Mesothelial cell of epicardium (in vitro differentiated cells): ENCODE data around the gene SLC6A12. TPM values are rescaled to one million over a fixed set of nuclear protein-coding genes. Genes with fewer than 3 reads are reported as not detected.

Experiments
- DNase-seq, 2 experiments: peaks; one replicate each; pipeline ENCODE4 v3.0.0; 2021; ENCODE audit warnings: low spot score in 2 of 2; ENCODE audit not compliant: unreplicated experiment in 2 of 2
- H3K27ac Mint-ChIP-seq: 2 replicates; pipeline ENCODE4 v1.8.0; 2021; ENCODE audit warnings: mixed read lengths
- H3K27me3 Mint-ChIP-seq: 2 replicates; pipeline ENCODE4 v1.8.0; 2021; ENCODE audit warnings: low read depth, mixed read lengths
- H3K36me3 Mint-ChIP-seq: 2 replicates; pipeline ENCODE4 v1.8.0; 2021; ENCODE audit warnings: mixed read lengths
- H3K4me1 Mint-ChIP-seq: 2 replicates; pipeline ENCODE4 v1.8.0; 2021; ENCODE audit warnings: mixed read lengths
- H3K4me3 Mint-ChIP-seq: 2 replicates; pipeline ENCODE4 v1.8.0; 2021; ENCODE audit warnings: mild to moderate bottlenecking, moderate library complexity, mixed read lengths
- H3K9me3 Mint-ChIP-seq: 2 replicates; pipeline ENCODE4 v1.8.0; 2021; ENCODE audit warnings: mixed read lengths
- total RNA-seq: library from RNA; stranded (reverse); gene quantifications from 3 replicates; pipeline ENCODE4 v1.2.1, GENCODE V29; 2021
- TF ChIP-seq, protein P1 (sequence below): fragments of 200-600 bp; sonication (generic); IDR thresholded peaks from one replicate; pipeline ENCODE4 v1.5.0; 2021; ENCODE audit warnings: antibody characterized with exemption; ENCODE audit not compliant: unreplicated experiment

The SLC6A12 gene
- total RNA-seq, 1 donor from 2014 or later = 0.29 TPM

DNA sequence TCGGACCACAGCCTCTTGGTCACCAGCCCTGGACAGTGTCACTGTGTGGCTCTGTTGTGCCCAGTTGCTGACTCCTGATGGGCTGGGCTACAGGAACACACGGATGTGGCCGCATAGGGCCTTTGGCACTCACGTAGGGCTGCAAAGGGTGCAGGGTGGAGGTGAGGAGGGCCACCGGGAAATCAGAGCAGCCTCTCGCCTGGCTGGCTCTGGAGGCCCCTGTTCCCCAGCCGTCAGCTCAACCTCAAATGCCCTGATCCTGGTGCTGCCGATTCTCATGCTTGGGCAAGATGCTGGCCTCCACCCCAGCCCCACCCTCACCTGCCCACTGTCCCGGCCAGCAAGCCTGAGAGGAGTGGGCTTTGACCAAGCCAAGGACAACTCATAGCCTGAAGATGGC is 59.0 kb downstream of the SLC6A12 start:
- H3K36me3 Mint-ChIP-seq = no peaks in the 10 kb centered on the region
- H3K27ac Mint-ChIP-seq = no peak overlapping the region
- H3K4me3 Mint-ChIP-seq = no peak overlapping the region
- TF ChIP-seq, protein P1, sequence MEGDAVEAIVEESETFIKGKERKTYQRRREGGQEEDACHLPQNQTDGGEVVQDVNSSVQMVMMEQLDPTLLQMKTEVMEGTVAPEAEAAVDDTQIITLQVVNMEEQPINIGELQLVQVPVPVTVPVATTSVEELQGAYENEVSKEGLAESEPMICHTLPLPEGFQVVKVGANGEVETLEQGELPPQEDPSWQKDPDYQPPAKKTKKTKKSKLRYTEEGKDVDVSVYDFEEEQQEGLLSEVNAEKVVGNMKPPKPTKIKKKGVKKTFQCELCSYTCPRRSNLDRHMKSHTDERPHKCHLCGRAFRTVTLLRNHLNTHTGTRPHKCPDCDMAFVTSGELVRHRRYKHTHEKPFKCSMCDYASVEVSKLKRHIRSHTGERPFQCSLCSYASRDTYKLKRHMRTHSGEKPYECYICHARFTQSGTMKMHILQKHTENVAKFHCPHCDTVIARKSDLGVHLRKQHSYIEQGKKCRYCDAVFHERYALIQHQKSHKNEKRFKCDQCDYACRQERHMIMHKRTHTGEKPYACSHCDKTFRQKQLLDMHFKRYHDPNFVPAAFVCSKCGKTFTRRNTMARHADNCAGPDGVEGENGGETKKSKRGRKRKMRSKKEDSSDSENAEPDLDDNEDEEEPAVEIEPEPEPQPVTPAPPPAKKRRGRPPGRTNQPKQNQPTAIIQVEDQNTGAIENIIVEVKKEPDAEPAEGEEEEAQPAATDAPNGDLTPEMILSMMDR = no peak
- H3K9me3 Mint-ChIP-seq = no peaks in the 10 kb centered on the region
- peaks cover 10% of the 10 kb centered on the region for H3K4me1 Mint-ChIP-seq
- DNase-seq = no peak
- peaks cover 25% of the 10 kb centered on the region for H3K27me3 Mint-ChIP-seq

DNA sequence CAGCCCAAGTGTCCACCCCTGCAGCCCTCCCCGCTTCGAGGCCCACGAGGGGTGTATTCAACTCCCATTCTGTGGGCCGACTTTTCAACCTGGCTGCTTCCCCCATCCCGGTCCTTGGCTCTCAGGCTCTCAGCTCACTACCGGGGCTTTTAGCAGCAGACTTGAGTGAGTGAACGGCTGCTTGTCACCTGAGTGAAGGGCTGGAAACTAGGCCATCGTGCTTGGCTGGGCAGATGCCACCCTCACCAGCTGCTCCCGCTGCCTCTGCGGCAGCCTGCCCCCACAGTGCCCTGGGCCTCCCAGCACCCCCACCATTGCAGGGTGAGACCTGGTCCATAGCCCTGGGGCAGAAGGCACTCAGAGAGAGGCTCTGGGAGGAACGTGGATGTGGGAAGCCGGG is 59.9 kb downstream of the SLC6A12 start:
- Mint-ChIP-seq H3K4me1 (peaks cover 10% of the 10 kb centered on the region), H3K4me3 (no peak overlapping the region), H3K36me3 (no peaks in the 10 kb centered on the region), H3K27ac (no peak overlapping the region), H3K9me3 (no peaks in the 10 kb centered on the region), H3K27me3 (peaks cover 23% of the 10 kb centered on the region)
- TF ChIP-seq, protein P1 = no peak
- DNase-seq = no peak

DNA sequence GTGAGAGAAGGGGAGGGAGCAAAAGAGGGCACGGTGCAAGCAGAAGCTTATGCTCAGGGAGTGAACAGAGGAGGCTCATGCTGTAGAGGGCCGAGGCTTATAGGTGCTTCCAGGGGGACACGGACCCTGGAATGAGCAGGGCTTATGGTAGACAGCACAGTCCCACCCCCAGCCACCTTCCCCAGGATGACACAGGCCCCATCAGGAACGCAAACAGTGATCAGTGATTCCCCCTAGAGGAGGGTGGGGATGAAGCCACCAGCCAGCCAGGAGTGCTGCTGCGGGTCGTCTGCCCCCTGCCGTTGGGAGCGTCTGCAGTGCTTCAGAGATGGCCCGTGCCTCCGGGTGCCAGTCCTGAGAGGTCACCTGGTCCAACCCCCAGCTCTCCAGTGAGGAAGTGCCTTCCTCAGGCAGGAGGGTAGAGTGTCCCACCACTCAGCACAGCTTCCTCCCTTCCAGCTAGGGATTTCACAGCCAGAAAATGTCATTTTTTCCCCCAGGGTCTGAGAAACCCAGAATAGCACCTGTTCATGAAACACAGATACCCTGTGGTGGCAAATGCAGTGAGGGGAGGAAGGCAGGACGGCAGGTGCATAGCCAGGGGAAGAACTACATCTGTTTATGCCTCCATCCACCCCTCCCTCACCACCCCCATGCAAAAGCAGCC is 60.7 kb downstream of the SLC6A12 start:
- Mint-ChIP-seq H3K27ac (no peak overlapping the region), H3K9me3 (no peaks in the 10 kb centered on the region), H3K4me1 (peaks cover 10% of the 10 kb centered on the region), H3K27me3 (peaks cover 21% of the 10 kb centered on the region), H3K36me3 (no peaks in the 10 kb centered on the region), H3K4me3 (no peak overlapping the region)
- peak; percentile 59 to 75 for DNase-seq
- TF ChIP-seq, protein P1 = peak; percentile 42

DNA sequence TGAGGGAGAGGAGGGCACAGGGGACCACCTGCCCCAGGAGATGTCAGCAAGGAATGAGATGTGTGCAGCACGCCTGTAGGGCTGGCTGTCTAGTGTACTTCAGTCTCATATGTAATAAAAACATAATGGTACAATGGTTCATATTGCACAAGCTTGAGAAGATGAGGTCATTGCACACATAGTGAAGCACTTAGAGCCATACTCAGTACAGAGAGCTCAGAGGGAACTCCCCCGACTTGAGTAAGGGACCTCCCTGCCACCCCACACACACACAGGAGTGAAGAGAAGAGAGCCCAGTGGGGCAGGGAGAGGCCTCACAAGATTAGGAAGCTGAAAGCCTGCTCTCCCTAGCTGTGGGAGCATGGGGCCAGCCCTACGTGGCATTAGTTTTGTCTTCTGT is 61.5 kb downstream of the SLC6A12 start:
- Mint-ChIP-seq H3K4me1 (peaks cover 10% of the 10 kb centered on the region), H3K27me3 (peaks cover 21% of the 10 kb centered on the region), H3K4me3 (no peak overlapping the region), H3K27ac (no peak overlapping the region), H3K36me3 (no peaks in the 10 kb centered on the region), H3K9me3 (no peaks in the 10 kb centered on the region)
- no peak for DNase-seq
- TF ChIP-seq, protein P1 = no peak

DNA sequence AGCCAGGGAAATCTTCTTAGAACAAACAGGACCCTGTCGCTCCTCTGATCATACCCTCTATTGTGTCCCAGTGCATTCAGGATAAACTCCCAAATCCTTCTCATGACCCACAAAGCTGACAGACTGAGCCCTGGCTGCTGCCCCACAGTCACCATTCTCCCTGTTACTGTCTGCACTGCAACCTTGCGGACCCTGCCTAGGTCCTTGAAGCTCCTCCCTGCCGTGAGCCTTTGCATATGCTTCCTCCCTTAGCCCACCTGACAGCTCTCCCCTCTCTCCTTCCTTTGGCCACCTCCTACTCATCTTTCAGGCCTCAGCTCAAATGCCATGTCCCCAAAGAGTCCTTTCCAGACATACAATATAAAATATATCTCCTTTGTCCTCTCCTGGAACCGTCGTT is 62.4 kb downstream of the SLC6A12 start:
- Mint-ChIP-seq H3K4me3 (no peak overlapping the region), H3K27ac (no peak overlapping the region), H3K9me3 (no peaks in the 10 kb centered on the region)

More for the DNA sequence above, 62.4 kb downstream of the SLC6A12 start:
- no peak for DNase-seq
- no peaks in the 10 kb centered on the region for H3K36me3 Mint-ChIP-seq
- H3K4me1 Mint-ChIP-seq = peaks cover 10% of the 10 kb centered on the region
- TF ChIP-seq, protein P1 = no peak
- H3K27me3 Mint-ChIP-seq = peaks cover 21% of the 10 kb centered on the region
